HUDEP-2 (cell line): ENCODE results near the gene IL34.

Source experiments
- DNase-seq, 76 experiments: peaks; one replicate each; lab custom pipeline; 2025; ENCODE audit not compliant: unreplicated experiment in 76 of 76; lab: John Stamatoyannopoulos, UW

IL34 gene

DNA sequence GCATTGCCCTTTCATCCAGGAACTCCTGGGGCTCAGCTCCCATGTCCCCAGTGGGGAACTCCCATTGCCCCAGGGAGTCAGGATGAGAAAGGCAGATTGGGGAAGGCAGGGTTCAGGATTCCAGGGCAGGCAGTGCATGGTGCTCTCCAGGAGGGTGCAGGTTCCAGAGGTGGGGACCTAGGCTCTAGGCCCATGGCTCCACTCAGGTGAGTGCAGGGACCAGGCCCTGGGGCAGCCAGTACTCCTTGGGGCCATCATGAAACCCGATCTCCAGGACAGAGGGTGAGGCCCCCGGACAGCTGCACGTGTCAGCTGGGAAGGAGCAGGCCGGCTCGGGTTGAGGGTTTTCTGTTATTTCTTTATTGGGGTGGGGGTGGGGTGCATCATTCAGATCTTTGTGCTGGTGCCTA lies 40.7 kb downstream of the IL34 start:
- no peak for DNase-seq

DNA sequence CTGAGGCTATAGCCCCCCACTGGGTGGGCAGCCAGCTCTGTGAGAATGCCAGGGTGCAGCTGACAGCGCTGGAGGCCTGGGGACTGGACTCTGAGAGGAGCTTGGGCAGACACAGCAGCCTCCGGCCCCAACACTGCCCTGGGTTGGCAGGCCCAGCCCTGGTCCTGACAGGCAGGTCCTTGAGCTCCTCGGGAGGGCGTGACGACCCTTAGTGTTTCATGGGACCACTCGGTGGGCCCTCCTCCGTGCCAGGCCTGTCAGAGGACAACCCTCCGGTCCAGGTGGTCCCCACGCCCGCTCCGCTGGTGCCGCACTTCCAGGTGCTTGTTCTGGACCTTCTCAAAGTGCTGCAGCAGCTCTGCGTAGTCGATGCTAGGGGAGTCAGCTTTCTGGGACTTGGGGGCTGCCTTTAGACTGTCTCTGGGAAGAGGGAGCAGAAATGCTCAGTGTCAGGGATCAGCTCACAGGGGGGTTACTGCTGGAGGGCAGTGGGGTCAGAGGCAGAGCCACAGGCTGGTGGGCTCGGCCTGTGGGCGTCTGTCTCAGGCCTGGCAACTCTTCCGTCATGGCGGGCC lies 41.4 kb downstream of the IL34 start:
- no peak for DNase-seq

DNA sequence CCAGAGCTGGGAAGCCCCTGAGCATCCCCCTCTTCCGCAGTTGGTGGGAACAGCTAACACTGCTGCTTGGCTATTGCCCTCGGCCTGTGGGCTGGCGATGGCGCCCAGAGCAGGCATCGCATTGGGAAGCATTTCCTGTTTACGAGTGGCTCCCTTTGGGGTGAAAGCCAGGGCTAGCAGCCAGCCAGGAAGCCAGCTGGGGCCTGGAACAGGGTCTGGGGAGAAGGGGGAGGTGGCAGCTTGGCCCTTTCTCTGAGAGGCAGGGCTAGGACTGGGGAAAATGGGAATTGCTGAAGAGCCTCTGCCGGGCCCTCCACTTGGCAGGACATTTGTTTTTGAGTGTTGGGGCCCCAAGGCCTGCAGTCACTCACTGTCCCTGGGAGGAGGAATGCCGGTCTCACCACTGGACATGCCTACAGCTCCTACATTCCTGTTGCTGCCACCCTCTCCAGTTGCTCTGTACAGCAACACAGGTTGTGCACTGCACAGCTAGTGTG lies 41.9 kb downstream of the IL34 start:
- DNase-seq: no peak

DNA sequence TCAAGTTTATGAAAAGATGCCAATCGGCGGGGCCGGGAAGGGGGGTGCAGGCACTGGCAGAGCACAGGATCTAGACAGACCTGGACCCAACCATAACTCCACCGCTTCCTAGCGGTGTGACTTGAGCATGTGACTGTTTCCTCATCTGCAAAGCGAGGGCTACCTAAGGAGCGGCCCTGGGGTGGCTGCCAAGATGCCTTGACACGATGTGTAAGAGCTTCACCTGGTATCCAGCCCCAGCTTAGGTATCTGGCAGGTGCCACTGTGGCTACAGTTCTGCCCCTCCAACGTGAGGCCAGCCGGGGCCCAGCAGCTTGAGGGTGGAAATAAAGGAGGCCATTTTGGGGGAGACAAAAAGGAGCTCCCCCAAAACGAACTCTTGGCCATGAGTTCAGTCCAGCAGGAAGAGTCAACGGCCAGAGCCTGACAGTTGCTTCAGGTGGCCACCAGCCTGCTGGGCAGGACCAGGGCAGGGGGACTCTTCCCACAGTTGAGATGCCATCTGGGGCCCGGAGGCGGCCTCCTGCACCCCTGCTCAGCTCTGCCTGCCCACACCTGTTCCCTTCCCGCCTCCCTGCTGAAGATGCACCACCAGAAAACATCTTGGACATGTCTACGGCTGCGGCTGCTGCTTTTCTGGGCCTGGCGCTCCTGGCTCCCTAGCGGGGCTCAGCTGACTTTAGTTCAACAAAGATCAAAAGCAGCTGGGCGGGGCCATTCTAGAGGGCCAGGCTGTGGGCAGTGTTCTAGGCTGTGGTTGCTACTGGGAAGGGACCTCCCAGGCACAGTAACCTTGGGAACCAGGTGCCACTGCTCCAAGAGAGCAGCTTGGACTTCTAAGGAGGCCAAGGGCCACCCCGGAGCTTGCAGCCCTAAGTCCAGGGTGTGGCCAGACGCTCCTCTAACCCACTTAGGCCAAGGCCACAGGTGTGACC lies 42.9 kb downstream of the IL34 start:
- peak in 3 of 76 experiments; percentile 17 to 19 (median 18) for DNase-seq

DNA sequence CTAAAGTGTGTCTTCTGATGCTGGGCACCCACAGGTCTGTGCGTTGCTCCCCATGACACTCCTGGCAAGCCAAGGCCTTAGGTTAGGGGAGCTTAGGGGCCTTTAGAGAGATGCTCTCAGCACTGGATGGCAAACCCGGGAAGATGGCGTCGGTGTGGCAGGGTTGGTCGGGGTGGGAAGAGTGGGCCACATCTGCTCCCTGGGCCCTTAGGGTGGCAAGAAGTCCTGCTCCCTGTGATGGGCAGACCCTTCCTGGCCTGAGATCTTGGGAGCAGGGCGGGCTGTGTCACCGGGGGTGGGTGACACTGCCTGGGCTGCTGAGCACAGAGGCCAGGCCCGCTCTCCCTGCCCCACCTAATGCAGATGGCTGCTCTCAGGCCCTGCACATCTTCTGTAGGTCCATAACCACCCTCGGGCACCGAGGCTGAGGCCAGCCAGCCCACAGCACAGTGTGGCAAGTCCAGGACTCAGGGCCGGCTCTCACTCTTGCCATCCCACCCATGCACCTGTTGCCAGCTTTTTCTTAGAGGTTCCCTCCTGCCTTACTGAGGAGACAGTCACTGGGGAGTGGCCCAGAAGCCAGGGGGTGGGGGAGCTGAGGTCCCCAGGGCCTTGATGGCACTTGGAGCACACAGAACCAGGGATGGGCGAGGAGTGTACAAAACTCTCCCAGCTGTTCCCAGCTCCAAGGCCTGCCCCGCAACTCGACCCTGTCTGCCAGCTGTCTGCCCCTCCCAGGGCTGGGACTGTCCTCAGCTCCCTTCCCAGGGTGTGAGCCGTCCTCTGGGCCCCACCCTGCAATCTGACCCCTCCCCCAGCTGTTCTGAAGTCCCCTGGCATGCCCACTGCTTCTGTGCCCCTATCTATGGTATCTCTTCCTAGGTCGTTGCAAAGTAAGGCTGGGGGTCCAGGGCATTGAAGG lies 43.9 kb downstream of the IL34 start:
- peak in 7 of 76 experiments; percentile 4 to 22 (median 16) for DNase-seq

DNA sequence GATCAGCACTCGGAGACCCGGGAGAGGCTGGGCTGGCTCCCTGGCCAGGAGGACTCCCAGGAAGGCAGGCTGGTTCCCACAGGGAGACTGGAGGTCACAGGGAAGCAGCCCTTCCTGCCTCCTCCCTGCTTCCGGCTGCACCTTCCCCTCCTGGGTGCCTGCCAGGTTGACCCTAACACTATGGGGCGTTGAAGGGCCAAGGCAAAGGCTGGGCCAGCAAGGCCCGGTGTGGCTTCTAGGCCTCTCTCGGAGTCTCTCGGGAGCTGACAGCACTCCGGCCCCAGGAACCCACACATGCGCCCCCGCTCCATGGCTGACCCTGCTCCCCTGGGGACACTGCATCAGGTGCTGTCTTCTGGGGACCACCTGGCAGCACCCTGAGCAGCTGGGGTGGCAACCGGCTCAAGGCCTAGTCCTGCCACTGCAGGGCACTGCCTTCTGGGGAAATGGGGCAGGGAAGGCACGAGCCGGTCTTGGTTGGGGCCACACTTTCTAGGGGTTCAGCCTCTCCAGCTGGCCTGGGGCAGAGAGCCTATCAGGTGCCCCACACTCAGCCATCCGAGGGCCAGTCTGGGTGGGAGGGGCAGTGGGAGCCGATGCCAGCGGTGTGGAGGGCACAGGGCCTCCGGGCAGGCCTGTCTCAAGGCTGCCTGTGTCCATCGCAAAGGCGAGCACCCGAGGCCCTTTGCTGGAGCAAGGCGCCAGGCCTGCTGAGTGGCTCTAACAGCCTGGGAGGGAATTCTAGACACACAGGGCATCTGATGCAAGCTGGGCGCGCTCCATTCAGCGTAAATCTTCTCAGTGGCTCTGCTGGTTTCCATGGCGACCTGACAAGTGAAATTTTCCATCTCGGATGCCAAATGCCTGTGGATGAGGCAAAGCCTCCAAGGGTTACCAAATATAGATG lies 45.1 kb downstream of the IL34 start:
- no peak for DNase-seq

DNA sequence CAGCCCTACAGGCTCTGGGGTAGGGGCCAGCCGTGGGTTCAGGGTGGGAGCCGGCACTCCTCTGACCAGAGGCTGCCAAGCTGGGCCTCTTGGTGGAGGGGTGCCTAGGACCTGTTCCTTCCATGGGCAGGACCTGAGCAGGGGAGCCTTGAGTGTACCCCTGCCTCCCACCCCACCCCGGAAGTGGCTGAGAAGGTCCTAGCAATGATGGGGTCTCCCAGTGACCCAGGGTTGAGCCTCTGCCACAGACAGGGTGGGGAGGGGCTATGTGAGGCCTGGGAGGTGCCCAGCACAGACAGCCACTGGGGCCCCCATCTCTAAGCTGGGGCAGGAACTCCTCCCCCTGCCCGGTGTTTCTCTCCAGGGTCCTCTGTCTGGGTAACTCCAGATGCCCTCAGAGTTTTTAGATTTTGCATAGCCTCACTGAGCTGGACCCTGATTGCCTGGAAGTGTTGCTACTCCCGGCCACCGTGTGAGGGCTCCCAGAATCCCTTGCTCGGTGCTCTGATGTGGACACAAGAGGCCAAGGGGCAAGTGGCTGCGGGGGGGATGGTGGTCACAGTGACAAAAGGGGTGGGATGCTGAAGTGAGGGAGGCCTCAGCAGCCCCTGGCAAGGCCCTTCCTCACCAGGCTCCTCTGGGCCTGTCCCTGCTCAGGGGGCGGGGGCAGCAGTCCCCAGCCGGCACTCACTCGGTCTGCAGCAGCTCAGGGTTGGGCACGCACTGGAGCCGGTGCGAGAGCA lies 45.9 kb downstream of the IL34 start:
- DNase-seq: no peak

DNA sequence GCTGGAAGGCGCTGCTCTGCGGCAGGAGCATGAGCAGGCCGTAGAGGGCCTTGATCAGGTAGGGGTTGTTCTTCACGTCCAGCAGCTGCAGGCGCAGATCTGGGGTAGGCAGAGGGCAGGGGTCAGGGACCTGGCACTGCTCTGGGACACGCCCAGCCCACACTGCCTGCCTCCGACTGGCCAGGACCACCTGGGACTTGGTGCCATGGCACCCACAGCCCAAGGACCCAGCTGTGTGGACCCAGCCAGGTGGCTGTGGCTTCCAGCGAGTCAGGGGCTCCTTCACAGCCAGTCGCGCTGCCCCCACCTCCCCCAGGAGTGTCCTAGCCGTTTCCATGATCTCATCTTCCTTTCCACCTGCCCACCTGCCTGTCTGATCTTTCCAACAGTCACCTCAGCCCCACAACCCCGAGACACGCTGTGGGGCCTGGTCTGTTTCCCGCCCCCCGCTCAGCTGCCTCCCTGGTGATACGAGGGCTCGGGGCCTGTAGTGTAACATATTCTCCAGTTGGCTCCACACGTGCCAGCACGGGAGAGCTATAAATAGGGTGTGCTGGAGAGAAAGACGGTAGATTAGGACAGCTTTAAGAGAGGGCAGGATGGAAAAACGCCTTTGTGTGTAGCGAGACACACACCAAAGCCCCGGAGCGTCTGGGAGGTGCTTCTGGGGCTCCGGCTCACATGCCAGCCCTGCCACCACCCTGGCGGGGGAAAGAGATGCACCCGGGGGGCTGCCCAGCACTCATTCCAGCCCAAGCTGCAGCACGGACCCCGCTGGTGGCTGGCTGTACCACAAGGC lies 46.7 kb downstream of the IL34 start:
- no peak for DNase-seq

DNA sequence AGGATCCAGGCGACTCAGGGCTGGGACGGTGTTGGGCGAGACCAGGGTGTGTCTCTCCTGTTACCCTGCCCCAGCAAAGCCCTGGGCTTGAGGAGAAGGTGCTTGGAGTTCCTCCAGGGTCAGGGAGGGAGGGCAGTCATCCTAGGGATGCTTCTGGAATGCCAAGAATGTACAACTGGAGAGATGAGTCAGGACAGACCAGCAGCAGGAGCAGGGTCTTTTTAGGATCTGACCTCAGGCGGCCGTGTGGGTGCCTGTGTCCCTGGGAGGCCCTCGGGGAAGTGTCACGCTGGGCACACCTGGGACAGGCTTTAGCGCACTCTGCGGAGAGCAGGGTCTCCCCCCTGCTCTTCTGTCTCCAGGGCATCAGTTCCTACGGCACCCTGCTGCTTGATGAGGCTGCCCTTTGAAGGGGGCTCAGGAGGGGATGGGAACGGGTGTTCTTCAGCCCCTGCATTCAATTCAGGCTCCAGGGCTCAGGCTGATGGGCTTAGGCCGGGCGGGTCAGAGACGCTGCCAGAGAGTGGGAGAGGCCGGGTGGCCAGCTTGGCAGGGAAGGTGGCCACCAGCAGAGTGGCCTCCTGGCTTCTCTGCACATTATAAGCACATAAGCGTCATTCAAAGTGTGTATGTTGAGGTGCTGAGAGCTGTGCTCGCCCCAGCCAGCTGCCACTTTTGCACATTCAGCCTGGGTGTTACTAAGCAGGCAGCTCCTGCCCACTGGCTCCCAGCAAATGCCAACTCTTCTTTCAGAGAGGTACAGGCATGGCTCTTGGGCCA lies 47.9 kb downstream of the IL34 start:
- peak in 1 of 76 experiments; percentile 24 for DNase-seq

DNA sequence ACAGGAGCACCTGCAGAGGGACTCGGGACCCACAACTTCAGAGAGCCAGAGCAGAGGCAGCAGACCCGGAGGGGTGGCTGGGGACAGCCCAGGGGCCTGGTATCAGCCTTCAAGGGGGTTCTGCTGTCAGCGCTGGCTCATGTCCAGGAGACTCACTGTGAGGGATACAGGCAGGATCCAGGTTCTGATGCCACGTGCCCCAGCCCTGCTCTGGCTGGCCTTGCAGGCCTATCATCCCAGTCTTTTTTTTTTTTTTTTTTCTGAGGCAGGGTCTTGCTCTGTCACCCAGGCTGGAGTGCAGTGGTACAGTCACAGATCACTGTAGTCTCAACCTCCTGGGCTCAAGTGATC lies 48.5 kb downstream of the IL34 start:
- peak in 32 of 76 experiments; percentile 3 to 40 (median 18) for DNase-seq

DNA sequence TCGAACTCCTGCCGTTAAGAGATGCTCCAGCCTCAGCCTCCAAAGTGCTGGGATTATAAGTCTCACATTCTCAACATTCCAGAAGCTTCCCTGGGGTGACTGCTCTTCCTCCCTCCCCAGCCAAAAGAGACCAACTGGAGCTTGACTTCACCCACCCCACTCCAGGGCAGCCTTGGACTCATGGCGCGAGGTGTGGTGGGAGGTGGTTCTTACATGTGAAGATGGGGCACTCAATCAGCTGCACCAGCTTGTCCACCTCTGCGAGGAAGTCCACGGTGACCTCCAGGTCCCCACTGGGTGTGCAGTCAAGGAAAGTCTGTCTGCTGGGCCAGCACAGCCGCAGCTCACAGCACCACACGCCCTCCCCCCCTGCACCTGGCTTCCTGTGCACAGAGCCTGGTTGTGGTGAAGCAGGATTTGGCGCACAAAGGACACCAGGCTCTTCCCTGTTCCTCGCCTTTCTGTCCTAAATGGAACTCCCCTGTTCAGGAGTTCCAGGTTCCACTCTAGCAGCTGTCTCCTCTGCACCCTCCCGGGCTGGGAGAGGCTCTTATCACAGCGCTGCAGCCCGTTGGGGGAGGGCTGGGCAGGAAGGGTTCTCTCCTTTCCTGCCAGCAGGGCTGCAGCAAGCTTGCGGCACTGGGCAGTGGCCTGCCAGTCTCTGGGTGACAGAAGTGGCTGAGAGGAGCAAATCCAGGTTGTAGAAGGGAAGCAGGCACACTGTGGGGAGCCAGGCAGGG lies 49.1 kb downstream of the IL34 start:
- peak in 75 of 76 experiments; percentile 26 to 93 (median 84) for DNase-seq

DNA sequence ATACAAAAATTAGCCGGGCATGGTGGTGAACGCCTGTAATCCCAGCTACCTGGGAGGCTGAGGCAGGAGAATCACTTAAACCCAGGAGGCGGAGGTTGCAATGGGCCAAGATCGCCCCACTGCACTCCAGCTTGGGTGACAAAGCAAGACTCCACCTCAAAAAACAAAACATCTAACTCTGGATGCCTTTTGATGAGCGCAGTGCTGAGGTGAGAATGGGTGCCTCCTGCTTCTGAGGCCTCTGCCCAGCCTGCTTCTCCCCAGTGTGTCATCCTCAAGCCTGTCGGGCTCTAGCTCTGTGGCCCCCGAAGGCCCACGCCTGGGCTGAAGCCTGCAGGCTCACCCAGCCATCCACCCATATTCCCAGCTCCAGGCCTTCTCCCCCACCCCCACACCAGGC lies 50.0 kb downstream of the IL34 start:
- no peak for DNase-seq

DNA sequence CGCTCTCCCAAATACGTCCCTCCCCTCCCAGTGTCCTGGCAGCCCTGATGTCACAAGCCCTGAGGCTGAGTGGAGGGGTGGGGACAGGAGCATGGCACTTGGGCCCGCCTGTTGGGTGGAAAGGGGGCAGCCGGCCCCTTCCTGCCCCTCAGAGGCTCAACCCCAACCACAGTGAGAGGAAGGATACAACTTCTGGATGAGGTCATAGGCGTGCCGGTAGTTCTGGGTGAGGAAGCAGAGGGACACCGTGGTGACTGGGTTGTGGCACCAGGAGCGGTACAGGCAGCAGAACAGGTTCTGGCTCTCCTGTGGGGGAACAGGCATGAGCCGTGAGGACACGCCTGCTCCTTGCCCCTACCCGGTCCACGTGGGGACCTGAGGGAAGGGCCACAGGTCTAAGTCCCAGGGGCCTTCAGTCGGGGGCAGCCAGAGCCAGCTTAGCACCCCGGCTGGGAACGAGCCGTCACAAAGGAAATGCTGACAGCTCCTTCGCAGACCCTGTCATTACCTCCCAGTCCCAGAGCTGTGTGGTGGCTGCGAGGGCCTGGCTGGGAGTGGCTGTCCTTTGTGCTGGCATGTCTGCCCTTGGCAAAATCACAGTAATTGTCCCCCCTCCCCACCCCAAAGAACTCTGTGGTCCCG lies 50.7 kb downstream of the IL34 start:
- no peak for DNase-seq

DNA sequence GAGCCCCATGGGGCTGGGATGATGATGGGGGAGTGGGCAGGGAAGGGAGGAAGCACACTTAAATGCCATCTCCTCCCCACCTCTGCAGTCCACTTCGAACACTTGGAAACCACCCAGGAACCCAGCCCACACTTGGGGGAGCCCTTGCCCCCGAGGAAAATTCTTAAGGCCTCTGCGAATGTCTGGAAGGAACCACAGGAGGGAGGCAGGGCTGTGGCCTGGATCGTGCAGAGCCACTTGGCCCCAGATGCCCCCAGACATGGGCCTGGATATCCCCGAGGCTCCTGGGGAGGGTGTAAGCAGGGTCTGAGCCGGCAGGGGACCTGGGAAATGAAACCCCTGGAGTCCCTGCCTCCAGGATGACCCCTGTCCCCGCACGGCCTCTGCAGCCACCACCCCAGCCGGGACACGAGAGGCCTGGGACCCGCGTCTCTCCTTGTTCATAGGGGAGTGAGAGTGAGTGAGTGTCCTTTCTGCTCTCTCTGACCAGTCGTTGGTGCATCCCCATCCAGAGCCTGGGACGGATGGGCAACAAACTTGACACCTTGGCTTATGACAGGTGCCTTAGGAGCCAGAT lies 51.3 kb downstream of the IL34 start:
- no peak for DNase-seq

DNA sequence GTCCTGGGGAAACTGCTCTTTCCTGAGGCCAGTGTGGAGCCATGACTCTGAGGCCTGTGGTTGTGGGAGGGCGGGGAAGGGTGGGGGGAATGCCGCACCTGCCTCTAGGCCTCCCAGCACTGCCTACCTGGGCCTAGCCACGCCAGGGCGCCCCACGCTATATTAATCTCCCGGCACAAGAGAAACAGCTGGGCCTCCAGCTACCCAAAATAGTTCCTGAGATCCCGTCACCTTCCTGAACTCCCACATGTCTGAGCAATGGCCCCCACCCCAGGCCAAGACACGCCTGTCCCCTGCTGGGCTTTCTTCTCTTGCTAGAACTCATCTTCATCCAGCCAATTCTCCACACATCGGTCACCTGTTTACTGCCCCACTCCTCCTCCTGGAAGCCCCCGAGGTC lies 52.5 kb downstream of the IL34 start:
- no peak for DNase-seq

DNA sequence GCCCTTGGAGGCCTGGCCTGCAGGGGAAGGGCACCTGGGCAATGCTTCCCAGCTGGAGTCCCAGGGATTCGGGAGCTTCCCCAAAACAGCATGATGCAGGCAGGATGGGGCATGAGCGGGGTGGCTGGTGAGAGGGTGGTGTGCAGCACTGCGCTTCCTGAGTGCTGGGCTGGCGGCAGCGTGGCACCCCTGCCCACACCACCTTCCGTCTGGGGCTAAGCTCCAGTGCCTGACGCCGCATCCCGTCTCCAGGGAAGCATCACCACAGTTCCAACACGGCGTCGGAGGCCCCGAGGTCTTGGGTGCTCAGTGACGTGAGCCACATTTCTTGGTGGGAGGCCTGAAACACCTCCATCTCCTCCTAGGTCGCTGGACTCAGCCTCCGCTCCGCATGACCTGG lies 53.3 kb downstream of the IL34 start:
- DNase-seq: no peak
